SK-N-DZ (cell line): ENCODE data around the gene CHID1.

Source experiments
- DNase-seq: peaks from one replicate; pipeline ENCODE4 v3.0.0-alpha.2; 2015; ENCODE audit warnings: low spot score

Gene CHID1

DNA sequence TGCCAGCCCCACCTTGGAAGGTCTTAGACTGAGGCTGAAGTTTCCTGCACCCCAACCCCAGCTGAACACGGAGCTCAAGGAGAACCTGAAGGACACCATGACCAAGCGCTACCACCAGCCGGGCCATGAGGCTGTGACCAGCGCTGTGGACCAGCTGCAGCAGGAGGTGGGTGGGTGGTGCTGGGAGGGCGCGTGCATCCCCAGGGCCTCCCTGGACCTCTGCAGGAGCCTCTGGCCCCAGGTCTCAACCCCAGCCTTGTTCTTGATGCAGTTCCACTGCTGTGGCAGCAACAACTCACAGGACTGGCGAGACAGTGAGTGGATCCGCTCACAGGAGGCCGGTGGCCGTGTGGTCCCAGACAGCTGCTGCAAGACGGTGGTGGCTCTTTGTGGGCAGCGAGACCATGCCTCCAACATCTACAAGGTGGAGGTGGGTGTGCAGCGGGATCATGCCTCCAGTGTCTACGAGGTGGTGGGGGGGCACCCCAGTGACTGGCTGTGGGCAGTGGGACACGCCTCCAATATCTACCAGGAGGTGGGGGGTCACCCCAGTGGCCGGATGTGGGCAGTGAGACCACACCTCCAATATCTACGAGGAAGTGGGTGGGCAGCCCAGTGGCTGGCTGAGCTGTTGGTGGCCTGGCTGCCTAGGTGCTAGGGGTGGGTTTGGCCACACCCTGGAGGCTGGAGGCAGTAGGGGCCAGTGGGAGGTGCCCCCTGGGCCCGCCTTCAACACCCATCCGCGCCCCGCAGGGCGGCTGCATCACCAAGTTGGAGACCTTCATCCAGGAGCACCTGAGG lies 73.2 kb downstream of the CHID1 start:
- DNase-seq: no peak

DNA sequence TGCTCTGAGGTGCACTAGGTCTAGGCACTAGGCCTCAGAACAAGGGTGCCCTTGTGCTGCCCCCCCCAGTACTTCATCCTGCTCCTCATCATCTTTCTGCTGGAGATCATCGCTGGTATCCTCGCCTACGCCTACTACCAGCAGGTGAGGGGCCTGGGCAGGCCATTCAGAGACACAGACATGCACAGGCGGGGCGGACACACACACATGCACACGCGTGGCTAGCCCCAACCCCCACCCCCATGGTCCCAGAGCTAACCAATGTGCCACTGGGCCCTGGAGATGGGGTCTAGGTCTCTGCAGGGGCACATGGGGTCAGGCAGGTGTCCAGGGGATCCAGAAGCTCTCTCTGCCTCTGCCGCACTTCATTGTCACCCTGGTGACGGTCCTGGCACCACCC lies 73.9 kb downstream of the CHID1 start:
- no peak for DNase-seq

DNA sequence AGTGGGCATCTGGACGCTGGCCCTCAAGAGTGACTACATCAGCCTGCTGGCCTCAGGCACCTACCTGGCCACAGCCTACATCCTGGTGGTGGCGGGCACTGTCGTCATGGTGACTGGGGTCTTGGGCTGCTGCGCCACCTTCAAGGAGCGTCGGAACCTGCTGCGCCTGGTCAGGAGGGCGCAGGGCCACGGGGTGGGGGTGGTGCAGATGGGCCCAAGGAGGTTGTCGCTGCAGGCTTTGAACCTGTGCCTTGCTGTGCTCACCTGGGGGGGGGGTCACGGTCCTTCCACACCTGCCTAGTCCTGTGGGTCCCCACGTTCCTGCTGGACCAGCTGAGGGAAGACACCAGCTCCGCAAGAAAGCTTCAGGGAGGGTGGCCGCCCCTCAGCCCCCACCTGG lies 74.3 kb downstream of the CHID1 start:
- DNase-seq: no peak

DNA sequence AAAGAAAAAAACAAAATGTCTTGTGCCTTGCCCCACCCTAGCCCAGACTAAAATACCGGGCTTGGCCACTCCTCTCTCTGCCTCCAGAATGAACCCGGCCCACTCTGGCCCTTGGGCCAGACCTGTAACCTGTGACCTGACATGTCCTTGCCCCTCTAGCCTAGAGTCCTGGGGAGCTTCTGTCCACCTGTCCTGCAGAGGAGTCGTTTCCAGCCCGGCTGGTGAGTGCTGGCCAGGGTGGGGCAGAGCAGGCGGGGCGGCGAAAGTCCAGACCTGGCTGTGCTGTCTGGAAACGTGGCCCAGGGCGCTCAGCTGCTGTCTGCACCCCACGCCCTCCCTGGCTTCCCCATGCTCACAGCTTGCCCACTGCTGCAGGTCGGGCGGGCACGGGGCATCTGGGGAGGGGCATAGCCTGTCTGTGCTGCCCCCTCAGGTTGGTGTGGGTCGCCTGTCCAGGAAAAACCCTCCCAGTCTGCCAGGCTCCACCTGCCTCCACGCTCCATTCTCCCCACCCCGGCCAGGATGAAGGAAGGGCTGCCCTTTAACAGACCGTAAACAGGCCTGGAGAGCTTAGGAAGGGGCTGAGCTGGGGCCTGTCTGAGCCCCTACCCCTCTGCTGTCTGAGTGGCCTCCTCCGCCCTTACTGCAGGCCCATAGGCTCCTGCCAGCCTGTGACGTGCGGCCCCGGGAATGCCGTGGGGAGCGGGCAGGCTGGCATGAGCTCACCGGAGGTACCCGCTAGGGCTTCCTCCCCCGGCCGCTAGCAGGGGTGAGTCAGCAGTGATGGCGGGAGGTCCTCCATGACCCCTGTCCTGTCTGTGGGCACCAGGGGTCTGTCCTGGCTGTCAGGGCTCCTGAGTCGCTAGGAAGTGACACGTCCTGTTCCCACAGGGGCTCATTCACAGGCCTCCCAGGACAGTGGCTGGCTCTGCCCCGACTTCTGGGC lies 76.0 kb downstream of the CHID1 start:
- no peak for DNase-seq

DNA sequence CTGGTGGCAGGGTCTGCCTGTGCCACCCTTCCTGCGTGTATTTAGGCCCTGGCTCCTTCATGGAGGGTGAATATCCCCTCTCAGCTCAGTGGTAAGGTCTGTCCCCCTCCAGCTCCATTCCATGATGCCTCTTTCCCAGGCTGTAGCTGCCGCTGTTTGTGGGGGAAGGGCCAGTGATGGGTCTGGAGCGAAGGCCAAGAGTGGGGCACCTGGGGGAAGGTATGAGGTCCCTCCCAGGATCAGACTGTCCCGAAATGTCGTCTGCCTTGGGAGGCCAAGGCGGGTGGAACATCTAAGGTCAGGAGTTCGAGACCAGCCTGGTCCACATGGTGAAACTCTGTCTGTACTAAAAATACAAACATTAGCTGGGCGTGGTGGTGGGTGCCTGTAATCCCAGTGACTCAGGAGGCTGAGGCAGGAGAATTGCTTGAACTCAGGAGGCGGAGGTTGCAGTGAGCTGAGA lies 76.7 kb downstream of the CHID1 start:
- no peak for DNase-seq

DNA sequence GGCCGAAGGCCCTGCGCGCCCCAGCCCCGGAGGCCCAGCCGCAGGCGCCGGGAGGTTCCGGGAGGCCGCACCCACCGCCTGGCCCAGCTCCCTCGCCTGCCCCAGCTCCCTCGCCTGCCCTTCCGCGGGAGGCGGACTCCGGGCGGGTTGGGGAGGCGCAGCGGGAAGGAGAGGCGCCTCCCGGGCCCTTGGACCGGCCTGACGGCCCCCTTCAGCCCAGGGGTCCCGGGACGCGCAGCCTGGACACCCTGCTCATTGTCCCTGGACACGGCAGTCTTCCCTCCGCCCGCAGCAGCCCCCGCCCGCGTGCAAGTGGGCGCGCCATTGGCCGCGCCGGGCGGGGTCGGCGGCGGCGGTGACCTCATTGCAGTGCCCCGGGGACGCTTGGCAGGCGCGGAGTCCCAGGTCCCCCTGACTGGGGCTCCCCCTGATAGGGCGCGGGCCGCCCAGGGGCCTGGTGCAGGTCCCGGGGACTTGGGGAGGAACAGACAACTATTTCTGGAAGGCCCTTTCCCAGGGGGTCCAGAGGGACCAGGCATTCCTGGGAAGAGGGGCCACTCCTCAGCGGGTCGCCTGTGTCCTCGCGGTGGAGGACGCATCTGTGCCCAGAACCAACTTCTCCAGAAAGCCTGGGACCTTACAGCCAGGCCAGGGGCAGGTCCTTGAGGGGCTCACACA lies 77.4 kb downstream of the CHID1 start:
- no peak for DNase-seq

DNA sequence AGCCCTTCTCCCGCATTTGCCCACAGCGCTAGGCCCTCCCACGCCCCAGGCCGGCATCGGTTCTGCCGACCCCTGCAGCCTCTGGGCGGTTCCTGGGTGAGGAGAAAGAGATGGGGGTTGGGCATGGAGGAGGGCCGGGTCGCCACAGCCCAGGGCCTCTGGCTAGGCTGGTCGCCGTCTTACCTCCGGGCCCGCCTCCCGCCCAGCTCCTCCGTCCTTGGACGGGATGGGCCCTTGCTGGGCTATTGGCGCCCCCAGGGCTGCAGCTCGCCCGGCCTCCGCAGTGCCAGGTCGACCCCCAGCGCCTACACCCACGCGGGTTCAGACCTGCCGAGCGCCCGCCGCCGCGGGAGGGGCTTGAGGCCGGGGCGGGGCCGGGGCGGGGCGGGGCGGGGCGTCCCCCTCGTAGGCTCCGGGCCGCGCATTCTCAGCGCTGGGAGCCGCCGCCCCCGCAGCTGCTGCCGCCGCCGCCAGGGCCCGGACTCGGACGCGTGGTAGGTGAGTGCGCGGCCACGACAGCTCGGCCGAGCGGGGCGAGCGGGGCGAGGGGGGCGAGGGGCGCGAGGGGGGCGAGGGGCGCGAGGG lies 78.0 kb downstream of the CHID1 start, which contains the start of gene CD151:
CD151 (plus strand) TSS at position 424 of the 585 bp plus-strand sequence. CDS start 3,118 bp downstream, outside the sequence.
- DNase-seq: peak; percentile 78

DNA sequence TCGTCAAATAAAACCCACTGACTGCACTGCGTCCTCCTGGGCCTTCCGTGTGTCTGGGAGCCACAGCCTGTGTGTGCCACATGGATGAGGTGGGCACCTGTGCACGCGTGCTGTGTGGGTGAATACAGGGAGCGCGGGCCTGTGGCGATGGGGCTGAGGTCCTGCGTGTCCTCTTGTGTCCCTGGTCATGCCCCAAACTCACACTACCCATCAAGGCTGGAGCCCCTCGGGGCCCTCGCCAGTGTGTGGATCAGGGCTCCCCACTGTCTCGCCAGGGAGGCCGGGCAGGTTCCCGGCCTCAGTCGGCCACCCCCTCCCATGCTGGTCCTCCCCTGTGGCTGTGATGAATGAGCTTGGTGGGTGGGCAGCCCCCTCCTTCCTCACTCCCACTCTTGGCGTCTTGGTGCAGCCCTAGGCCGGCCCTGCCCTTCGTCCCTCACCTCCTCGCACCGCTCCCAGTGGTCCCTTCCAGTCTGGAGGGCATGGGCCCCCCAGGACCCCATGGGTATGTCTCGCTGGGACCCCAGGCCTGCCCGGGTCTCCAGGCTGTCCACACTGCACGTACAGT lies 78.6 kb downstream of the CHID1 start:
- DNase-seq: no peak

DNA sequence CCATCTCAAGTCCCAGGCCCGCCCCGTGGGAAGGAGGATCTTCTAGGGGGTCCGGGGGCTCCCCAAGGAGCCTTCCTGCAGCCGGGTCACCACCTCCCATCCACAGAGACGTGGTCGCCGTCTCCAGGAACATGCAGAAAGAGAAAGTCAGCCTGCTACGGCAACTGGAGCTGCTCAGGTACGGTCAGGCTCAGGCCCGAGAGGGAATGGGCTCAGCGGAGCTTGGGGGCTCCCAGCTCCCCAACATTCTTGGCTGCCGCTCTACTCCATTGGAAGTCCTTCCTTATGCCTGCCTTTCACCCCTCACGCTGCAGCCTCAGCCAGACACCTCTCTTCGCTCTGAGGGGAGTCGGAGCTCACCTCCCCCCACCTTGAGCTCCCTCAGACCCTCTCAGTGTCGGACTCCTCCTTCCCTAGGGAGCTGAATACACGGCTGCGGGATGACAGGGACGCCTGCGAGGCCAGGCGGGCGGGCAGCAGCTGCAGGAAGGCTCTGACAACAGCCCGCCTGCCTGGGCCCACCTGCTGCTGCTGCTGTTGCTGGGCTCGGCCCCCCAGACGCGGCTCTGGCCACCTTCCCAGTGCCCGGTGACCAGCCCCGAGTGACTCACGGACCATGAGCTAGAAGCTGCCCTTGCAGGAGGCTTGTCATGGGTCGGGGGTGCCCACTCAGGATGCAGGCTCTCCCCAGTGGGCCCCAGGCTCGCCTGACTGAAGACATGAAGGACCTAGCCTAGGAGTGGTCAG lies 79.3 kb downstream of the CHID1 start:
- DNase-seq: peak; percentile 63

DNA sequence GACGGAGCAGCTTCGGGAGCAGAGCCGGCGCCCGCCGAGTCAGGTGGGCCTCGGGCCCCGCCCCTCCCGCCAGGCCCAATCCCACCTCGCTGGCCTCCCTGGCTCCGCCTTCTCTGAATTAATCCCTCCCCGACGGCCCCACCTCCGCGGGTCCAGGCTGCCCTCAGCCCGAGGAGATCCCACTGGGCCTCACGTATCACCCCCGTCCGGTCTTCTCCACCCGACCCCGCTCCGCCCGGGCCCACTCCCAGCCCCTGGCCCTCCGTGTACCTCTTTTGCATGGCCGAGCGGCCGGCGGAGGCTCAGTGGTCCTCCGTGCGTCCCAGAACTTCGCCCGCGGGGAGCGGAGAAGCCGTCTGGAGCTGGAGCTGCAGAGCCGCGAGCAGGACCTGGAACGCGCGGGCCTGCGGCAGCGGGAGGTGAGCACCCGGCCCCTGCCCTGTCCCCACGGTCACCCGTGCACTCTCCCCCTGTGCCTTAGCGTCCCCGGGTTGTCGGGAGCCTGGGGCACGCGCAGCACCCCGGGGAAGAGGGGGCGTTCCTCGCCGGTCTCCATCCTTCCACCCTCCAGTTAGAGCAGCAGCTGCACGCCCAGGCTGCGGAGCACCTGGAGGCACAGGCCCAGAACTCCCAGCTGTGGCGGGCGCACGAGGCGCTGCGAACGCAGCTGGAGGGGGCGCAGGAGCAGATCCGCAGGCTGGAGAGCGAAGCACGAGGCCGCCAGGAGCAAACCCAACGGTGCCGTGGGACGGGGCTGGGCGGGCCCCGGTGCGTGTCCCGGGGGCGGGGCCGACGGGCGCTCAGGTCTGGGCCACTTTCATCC lies 80.1 kb downstream of the CHID1 start:
- DNase-seq: peak; percentile 89

DNA sequence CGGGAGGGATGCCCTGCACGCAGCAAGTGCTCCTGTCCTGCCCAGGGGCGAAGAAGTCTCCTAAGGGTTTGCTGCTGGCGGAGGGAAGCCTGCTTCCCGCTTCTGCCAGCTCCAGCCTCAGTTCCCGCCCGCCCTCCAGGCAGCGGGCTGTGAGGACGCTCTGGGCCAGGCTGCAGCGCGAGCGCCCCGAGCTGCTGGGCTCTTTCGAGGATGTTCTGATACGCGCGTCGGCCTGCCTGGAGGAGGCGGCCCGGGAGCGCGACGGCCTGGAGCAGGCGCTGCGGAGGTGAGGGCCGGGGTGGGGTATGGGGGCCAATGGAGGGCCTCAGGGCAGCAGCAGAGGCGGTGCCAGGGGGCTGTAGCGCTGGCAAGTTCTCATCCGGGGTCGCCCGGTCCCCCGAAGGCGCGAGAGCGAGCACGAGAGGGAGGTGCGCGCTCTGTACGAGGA lies 80.7 kb downstream of the CHID1 start:
- DNase-seq: no peak

DNA sequence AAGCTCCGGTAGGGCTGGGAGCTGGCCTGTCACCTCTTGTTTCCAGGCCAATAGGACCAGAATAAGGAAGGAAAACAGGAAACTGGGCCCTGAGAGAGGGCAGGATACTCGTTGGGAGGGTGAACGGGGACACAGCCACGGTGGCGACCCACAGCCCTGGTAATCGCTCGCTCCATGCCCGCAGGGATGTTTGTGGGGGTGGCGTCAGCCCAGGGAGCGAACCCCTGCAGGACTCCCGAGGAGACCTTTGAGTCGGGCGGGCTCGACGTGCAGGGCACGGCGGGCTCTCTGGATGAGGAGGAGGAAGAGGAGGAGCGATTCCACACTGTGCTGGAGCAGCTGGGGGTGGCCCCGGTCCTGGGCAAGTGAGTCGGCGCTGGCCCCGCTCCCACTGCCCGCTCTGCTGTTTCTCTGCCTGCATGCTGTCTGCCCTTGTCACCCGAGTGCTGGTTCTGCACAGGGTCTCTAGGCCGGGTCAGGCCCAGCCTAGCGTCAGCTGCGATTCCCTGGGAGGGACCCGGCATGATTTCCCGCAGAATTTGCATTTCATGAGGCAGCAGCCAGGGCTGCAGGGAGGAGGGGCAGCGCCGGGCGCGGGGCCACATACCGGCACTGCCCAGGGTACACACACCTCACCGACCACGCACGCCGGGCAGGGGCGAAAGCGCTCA lies 81.3 kb downstream of the CHID1 start:
- no peak for DNase-seq

DNA sequence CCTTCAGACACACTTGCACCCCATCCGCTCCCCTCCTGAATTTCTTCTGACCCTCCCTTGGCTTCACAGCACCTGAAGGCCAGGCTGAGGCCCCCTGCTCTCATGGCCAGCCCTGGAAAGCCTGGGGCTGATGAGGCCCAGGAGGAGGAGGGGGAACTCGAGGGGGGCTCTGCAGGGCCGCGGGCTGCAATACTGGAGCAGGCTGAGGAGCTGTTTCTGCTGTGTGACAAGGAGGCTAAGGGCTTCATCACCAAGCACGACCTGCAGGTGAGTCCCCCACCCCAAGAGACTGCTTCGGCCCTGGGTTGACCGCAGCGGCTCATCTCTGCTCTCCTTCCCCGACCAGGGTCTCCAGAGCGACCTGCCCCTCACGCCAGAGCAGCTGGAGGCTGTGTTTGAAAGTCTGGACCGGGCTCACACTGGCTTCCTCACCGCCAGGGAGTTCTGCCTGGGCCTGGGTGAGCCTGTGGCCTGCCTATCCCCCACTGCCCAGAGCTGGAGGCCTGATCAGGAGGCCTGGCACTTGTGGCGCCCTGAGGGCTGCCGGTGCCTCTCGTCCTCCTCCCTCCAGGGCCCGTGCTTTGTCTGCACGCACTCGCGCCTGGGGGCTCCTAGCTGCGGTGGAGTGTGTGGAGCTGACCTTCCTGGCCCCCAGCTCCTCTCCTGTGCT lies 82.0 kb downstream of the CHID1 start:
- peak; percentile 75 for DNase-seq

DNA sequence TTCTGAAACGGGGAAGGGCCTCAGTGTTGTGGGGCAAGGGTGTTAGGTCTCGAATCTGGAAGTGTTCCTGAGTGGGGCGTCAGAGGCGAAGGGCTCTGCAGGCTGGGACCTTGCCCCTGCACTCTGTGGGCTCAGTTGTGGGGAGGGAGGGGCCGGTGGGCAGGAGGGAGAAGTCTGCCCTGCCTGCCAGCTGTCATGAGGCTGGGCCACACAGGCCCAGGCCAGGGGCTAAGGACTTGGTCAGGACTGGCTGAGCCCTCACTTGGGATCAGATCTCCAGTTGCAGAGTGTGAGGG lies 82.8 kb downstream of the CHID1 start, which contains the start of gene CRACR2B:
CRACR2B (plus strand) TSS at position 23 of the 296 bp plus-strand sequence. CDS start 689 bp downstream, outside the sequence.
- no peak for DNase-seq

DNA sequence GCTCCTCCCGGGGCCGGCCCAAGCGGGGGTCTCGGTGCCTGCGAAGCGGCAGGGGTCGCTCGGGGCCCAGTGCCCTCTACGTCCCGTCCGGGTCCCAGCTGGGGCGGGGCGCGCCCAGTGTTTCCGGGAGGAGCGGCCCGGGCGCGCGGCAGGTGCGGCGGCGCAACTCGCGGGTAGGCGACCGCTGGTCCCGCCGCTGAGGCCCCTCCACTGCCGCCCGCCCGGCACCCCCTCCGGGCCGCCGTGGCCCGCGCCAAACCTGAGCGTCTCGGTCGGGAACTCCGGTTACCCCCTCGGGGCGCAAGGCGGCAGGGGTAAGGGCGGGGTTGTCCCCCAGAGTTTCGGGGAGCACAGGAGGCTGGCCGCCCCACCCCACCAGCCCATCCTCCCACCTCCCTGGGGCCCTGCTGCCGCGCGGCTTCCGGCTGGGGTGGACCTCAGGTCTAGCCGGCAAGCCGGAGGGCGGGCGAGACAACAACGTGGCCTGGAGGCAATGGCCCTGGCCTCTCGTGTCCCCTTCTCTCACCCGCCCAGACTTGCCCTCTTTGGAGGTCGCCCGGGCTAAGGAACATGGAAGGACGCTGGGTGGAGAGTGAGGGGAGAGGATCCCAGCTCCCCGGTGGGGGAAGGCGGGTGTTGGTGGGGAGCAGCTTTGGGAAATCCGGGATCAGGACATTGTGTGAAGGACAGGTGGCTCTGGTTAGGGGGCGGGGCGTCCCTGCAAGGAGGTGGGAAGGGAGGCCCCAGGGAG lies 83.3 kb downstream of the CHID1 start:
- peak; percentile 74 for DNase-seq

DNA sequence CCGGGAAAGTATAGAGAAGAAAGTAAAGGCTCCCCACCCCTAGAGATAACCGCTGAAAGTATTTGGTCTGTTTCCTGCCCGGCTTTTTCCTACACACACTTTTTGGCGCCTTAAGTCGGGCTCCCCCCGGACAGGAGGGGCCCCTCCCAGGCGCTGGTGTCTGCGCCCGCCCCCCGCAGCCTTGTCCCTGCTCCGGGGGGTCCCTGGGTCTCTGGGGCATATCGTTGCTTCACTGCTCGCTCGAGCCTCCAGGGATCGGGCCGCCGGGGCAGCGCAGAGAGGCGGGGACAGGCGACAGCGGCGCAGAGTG lies 83.8 kb downstream of the CHID1 start:
- DNase-seq: no peak

DNA sequence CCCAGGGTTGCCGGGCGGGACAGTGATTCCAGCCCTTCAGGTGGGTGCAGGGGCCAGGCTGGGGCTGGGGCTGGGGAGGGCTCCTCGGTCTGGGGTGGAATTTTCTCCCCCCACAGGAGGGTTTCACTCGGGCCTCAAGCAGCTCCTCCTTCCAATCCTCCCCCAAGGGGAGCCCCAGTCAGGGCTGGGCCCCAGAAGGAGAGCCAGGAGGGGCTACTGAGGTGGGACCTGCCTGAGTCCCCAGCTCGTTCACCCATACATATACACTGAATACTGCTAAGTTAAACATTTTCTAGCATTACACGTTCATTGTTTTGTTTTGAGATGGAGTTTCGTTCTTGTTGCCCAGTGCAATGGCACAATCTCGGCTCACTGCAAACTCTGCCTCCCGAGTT lies 84.4 kb downstream of the CHID1 start:
- no peak for DNase-seq
